ENCODE data around the gene EFCAB10.

GRCh38 chr7:105602325-105603305 lies 21.3 kb upstream of the EFCAB10 start:
- TF ChIP-seq CTCF (IDR thresholded peaks at IDR 0.05) (no peak), POLR2A (IDR thresholded peaks at IDR 0.05) (no peak)
